ENCODE results near the gene ARHGEF6.
A peak's percentile ranks its signal among the peaks of the same experiment; 100 is the strongest.

Gene ARHGEF6

GRCh38 chrX:136766785-136767103 lies 14.0 kb downstream of the ARHGEF6 start:
- peaks cover 9% of the 10 kb centered on the region for H3K4me1 ChIP-seq (ENCODE audit: control insufficient read depth, insufficient read depth, low read length)
- peak overlapping the region; percentile 68; the same call in 1 of the 2 replicates for H3K27ac ChIP-seq (ENCODE audit: extremely low read depth, low read depth, low read length)
- no peaks in the 10 kb centered on the region for H3K9me3 ChIP-seq (ENCODE audit: control insufficient read depth, insufficient read depth, low read depth, low read length)
- TF ChIP-seq ZNF248 (tag by site-specific recombination; IDR thresholded peaks at IDR 0.05) = no peak
- no peak for TF ChIP-seq ZNF701 (tag by site-specific recombination; IDR thresholded peaks at IDR 0.05)
- TF ChIP-seq ZNF302 (tag by site-specific recombination; IDR thresholded peaks at IDR 0.05; ENCODE audit: low read depth) = no peak
- 0 out of 2 replicates have a peak, but pooled peaks have one; percentile 21 for TF ChIP-seq ZXDB (tag by site-specific recombination; IDR thresholded peaks at IDR 0.05)
- 0 out of 2 replicates have a peak, but pooled peaks have one; percentile 65 for TF ChIP-seq GLIS2 (tag by site-specific recombination; IDR thresholded peaks at IDR 0.05)
- peak; percentile 27; the same call in 1 of the 2 replicates for TF ChIP-seq GLIS1 (tag by site-specific recombination; IDR thresholded peaks at IDR 0.05)
- TF ChIP-seq MYNN (tag by site-specific recombination; IDR thresholded peaks at IDR 0.05; ENCODE audit: borderline replicate concordance) = no peak
- no peak for TF ChIP-seq ZNF473 (tag by site-specific recombination; IDR thresholded peaks at IDR 0.05)
- 0 out of 2 replicates have a peak, but pooled peaks have one; percentile 50 for TF ChIP-seq ZNF394 (tag by site-specific recombination; IDR thresholded peaks at IDR 0.05; ENCODE audit: borderline replicate concordance)
- TF ChIP-seq BCL6B (tag by site-specific recombination; IDR thresholded peaks at IDR 0.05) = no peak
- H3K36me3 ChIP-seq (ENCODE audit: control insufficient read depth in 2 of 2, insufficient read depth in 1 of 2, low read length in 2 of 2) = no peaks in the 10 kb centered on the region
- POLR2A ChIA-PET = interaction anchor here (2.3 kb wide), 1 partner anchor 114 kb away, joined by 11 read pairs; the partner anchor contains the start of gene RBMX
- H3K4me3 ChIP-seq (ENCODE audit: low read depth, low read length) = peak overlapping the region; percentile 51
- CTCF ChIA-PET = interaction anchor here (0.6 to 2.0 kb wide), 3 partner anchors 15 to 72 kb away, joined by 3 to 6 read pairs (median 3); no protein-coding TSS in a partner anchor

- no peak overlapping the region for H3K27ac ChIP-seq (ENCODE audit: extremely low read depth, low read depth, low read length)
- no peaks in the 10 kb centered on the region for H3K36me3 ChIP-seq (ENCODE audit: control insufficient read depth in 2 of 2, insufficient read depth in 1 of 2, low read length in 2 of 2)
- ChIA-PET CTCF (interaction anchor here (0.7 to 0.9 kb wide), 2 partner anchors 38 to 58 kb away, joined by 3 read pairs; no protein-coding TSS in a partner anchor), POLR2A (interaction anchor here (2.3 kb wide), 1 partner anchor 115 kb away, joined by 11 read pairs; the partner anchor contains the start of gene RBMX)
- no peak for TF ChIP-seq KLF8 (tag by site-specific recombination; IDR thresholded peaks at IDR 0.05)
- TF ChIP-seq ZIC2 (tag by site-specific recombination; IDR thresholded peaks at IDR 0.05) = no peak
- TF ChIP-seq, protein P1, sequence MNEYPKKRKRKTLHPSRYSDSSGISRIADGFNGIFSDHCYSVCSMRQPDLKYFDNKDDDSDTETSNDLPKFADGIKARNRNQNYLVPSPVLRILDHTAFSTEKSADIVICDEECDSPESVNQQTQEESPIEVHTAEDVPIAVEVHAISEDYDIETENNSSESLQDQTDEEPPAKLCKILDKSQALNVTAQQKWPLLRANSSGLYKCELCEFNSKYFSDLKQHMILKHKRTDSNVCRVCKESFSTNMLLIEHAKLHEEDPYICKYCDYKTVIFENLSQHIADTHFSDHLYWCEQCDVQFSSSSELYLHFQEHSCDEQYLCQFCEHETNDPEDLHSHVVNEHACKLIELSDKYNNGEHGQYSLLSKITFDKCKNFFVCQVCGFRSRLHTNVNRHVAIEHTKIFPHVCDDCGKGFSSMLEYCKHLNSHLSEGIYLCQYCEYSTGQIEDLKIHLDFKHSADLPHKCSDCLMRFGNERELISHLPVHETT (tag by site-specific recombination; IDR thresholded peaks at IDR 0.05) = no peak
- 0 out of 2 replicates have a peak, but pooled peaks have one; percentile 11 for TF ChIP-seq ZBTB20 (tag by site-specific recombination; IDR thresholded peaks at IDR 0.05)
- TF ChIP-seq, protein P2, sequence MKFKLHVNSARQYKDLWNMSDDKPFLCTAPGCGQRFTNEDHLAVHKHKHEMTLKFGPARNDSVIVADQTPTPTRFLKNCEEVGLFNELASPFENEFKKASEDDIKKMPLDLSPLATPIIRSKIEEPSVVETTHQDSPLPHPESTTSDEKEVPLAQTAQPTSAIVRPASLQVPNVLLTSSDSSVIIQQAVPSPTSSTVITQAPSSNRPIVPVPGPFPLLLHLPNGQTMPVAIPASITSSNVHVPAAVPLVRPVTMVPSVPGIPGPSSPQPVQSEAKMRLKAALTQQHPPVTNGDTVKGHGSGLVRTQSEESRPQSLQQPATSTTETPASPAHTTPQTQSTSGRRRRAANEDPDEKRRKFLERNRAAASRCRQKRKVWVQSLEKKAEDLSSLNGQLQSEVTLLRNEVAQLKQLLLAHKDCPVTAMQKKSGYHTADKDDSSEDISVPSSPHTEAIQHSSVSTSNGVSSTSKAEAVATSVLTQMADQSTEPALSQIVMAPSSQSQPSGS (tag by site-specific recombination; IDR thresholded peaks at IDR 0.05; ENCODE audit: low read depth) = peak; percentile 87
- TF ChIP-seq ZFP69B (tag by site-specific recombination; IDR thresholded peaks at IDR 0.05) = no peak
- peak; percentile 77; the same call in 1 of the 2 replicates for TF ChIP-seq ZNF600 (tag by site-specific recombination; IDR thresholded peaks at IDR 0.05)
- TF ChIP-seq ZNF629 (tag by site-specific recombination; IDR thresholded peaks at IDR 0.05) = peak; percentile 77
- H3K9me3 ChIP-seq (ENCODE audit: control insufficient read depth, insufficient read depth, low read depth, low read length) = no peaks in the 10 kb centered on the region
- H3K4me1 ChIP-seq (ENCODE audit: control insufficient read depth, insufficient read depth, low read length) = peaks cover 9% of the 10 kb centered on the region
- H3K4me3 ChIP-seq (ENCODE audit: low read depth, low read length) = no peak overlapping the region
Measured at GRCh38 chrX:136765821-136766356, 14.8 kb downstream of the ARHGEF6 start.

Data from HEK293 (cell line).